ENCODE measurements around the gene NPEPL1. TPM values are rescaled to one million over a fixed set of nuclear protein-coding genes. Genes with fewer than 3 reads are reported as not detected.

Gene NPEPL1
- total and polyA plus RNA-seq, 2 donors (not counting 3 experiments of a cell fraction or from before 2014, with no cell fraction given): 22.5 to 40.8 TPM

DNA sequence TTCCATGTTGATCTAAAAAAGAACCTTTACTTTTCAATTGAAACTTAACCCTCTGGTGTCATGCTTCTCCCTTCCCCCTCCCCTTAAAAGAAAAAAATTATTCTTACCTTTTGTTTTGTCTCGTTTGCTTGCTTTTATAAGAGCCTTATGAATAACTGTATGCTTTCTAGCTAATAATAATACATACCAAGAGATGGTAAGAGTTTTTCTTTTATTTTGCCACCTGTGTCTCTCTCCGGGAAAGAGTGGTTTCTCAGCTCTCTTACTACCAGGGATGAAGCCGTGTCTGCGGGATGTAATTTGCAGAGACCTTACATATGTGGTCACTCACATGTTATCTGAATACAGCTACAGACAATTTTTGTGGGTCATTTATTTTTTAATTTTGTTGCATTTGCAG, 33.8 kb upstream of the NPEPL1 start:
- POLR2A ChIA-PET: no interaction called here
- no TSS peak for BruUV-seq (replicated peaks)
- dilution Hi-C loops (cut with MboI; ENCODE audit: extremely low pct_ligation_motif_present, low sequenced_read_pairs): loop anchor here (25.0 kb wide), 1 partner anchor 421 kb away; the partner anchor contains the start of gene ANKRD60

DNA sequence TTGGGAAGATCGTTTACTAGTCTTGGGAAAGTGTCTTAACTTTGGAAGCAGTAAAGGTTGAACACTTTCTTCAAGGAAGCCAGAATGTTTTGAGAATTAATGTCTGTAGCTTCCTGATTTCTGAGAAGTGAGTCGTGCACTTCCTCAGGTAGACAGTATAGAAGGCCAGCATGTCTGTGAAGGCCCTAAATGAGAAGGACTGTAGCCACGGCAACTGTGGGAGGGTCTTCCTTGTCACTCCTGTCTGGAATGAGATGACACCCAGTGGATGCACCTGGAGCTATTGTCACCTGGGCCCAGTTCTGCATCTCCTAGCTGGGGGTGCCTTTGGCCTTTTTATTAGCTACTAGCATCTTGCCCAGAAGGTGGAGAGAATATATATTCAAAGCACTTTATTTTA, 32.8 kb upstream of the NPEPL1 start:
- intact Hi-C loops (cut with micrococcal nuclease) (loop anchor here (1.0 to 10.0 kb wide), 3 partner anchors 8 to 355 kb away; partner anchors contain the start of genes GNAS, GNAS-AS1 and TUBB1), dilution Hi-C loops (cut with MboI; ENCODE audit: extremely low pct_ligation_motif_present, low sequenced_read_pairs) (loop anchor here (25.0 kb wide), 1 partner anchor 423 kb away; the partner anchor contains the start of gene ANKRD60)
- BruUV-seq (replicated peaks): no TSS peak
- FAIRE-seq (no peak), DNase-seq (ENCODE audit: low read depth, low spot score) (no peak)
- ChIA-PET POLR2A (no interaction called here), CTCF (interaction anchor here (0.8 to 3.6 kb wide), 8 partner anchors 9 to 179 kb away, joined by 3 to 35 read pairs (median 4); partner anchors contain the start of gene STX16)
- peaks cover 3% of the 10 kb centered on the region for H4K20me1 ChIP-seq (replicated peaks; ENCODE audit: control insufficient read depth, extremely low read depth, insufficient read depth, low read length)
- TF ChIP-seq FOS (IDR thresholded peaks at IDR 0.05; ENCODE audit: borderline replicate concordance, insufficient read depth, low read length): no peak
- TF ChIP-seq MYC (IDR thresholded peaks at IDR 0.05; ENCODE audit: low read depth, low read length): no peak
- TF ChIP-seq, protein P1, sequence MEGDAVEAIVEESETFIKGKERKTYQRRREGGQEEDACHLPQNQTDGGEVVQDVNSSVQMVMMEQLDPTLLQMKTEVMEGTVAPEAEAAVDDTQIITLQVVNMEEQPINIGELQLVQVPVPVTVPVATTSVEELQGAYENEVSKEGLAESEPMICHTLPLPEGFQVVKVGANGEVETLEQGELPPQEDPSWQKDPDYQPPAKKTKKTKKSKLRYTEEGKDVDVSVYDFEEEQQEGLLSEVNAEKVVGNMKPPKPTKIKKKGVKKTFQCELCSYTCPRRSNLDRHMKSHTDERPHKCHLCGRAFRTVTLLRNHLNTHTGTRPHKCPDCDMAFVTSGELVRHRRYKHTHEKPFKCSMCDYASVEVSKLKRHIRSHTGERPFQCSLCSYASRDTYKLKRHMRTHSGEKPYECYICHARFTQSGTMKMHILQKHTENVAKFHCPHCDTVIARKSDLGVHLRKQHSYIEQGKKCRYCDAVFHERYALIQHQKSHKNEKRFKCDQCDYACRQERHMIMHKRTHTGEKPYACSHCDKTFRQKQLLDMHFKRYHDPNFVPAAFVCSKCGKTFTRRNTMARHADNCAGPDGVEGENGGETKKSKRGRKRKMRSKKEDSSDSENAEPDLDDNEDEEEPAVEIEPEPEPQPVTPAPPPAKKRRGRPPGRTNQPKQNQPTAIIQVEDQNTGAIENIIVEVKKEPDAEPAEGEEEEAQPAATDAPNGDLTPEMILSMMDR (IDR thresholded peaks at IDR 0.05; ENCODE audit: extremely low read depth in 1 of 2, insufficient read depth in 1 of 2, low read depth in 1 of 2, low read length in 2 of 2): no peak
- no peak for TF ChIP-seq POLR2A (IDR thresholded peaks at IDR 0.05; ENCODE audit: low read depth, low read length)
- TF ChIP-seq GATA2 (IDR thresholded peaks at IDR 0.05; ENCODE audit: insufficient read depth, insufficient read length, low read depth, low read length): no peak
- no peak for TF ChIP-seq JUN (IDR thresholded peaks at IDR 0.05; ENCODE audit: borderline replicate concordance, insufficient read depth, insufficient read length, low read depth)
- TF ChIP-seq, protein P2, sequence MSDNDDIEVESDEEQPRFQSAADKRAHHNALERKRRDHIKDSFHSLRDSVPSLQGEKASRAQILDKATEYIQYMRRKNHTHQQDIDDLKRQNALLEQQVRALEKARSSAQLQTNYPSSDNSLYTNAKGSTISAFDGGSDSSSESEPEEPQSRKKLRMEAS (IDR thresholded peaks at IDR 0.05; ENCODE audit: insufficient read depth, insufficient read length): no peak
- no peak for TF ChIP-seq EZH2 (IDR thresholded peaks at IDR 0.05; ENCODE audit: borderline replicate concordance, low read depth, low read length, severe bottlenecking)
- no peak for TF ChIP-seq POLR2AphosphoS5 (IDR thresholded peaks at IDR 0.05; ENCODE audit: insufficient read depth, low read depth, low read length)
- H3K27me3 ChIP-seq (ENCODE audit: control insufficient read depth in 2 of 2, insufficient read depth in 2 of 2, low read length in 2 of 2): no peaks in the 10 kb centered on the region
- H3K4me2 ChIP-seq (ENCODE audit: insufficient read depth, low read length): no peak overlapping the region
- peaks cover 4 to 6% of the 10 kb centered on the region in 2 experiments for H3K36me3 ChIP-seq (ENCODE audit: control insufficient read depth in 2 of 2, extremely low read depth in 1 of 2, insufficient read depth in 2 of 2, low read length in 2 of 2)
- no peak overlapping the region for H3K27ac ChIP-seq (ENCODE audit: insufficient read depth, low read depth, low read length)
- no peaks in the 10 kb centered on the region for H3K9me3 ChIP-seq (replicated peaks; ENCODE audit: control insufficient read depth, insufficient read depth, low read length)
- H2AFZ ChIP-seq (ENCODE audit: low read depth, low read length): no peak overlapping the region
- H3K9ac ChIP-seq (replicated peaks; ENCODE audit: extremely low read depth, insufficient read depth, low read length): no peak overlapping the region
- H3K4me3 ChIP-seq (replicated peaks in 1 of 3; ENCODE audit: insufficient read depth in 1 of 3, low read depth in 1 of 3, low read length in 3 of 3): no peak overlapping the region
- H3K9me1 ChIP-seq (replicated peaks; ENCODE audit: control insufficient read depth, extremely low read depth, insufficient read depth, low read length): no peaks in the 10 kb centered on the region
- H3K79me2 ChIP-seq (ENCODE audit: control insufficient read depth, insufficient read depth, low read length): peaks cover 92% of the 10 kb centered on the region
- H3K4me1 ChIP-seq (ENCODE audit: control insufficient read depth, extremely low read depth, insufficient read depth, low read length): peaks cover 51% of the 10 kb centered on the region

More for the DNA sequence above, 33.8 kb upstream of the NPEPL1 start:
- Histone ChIP-seq H3K36me3 (ENCODE audit: control insufficient read depth in 2 of 2, extremely low read depth in 1 of 2, insufficient read depth in 2 of 2, low read length in 2 of 2) (peaks cover 2 to 6% of the 10 kb centered on the region in 2 experiments), H3K27me3 (ENCODE audit: control insufficient read depth in 2 of 2, insufficient read depth in 2 of 2, low read length in 2 of 2) (no peaks in the 10 kb centered on the region), H4K20me1 (replicated peaks; ENCODE audit: control insufficient read depth, extremely low read depth, insufficient read depth, low read length) (peaks cover 3% of the 10 kb centered on the region), H3K9me3 (replicated peaks; ENCODE audit: control insufficient read depth, insufficient read depth, low read length) (no peaks in the 10 kb centered on the region), H3K4me1 (ENCODE audit: control insufficient read depth, extremely low read depth, insufficient read depth, low read length) (peaks cover 58% of the 10 kb centered on the region), H3K4me3 (replicated peaks in 1 of 3; ENCODE audit: insufficient read depth in 1 of 3, low read depth in 1 of 3, low read length in 3 of 3) (no peak overlapping the region), H3K9me1 (replicated peaks; ENCODE audit: control insufficient read depth, extremely low read depth, insufficient read depth, low read length) (no peaks in the 10 kb centered on the region), H2AFZ (ENCODE audit: low read depth, low read length) (no peak overlapping the region), H3K79me2 (ENCODE audit: control insufficient read depth, insufficient read depth, low read length) (peaks cover 92% of the 10 kb centered on the region), H3K4me2 (ENCODE audit: insufficient read depth, low read length) (no peak overlapping the region), H3K27ac (ENCODE audit: insufficient read depth, low read depth, low read length) (no peak overlapping the region), H3K9ac (replicated peaks; ENCODE audit: extremely low read depth, insufficient read depth, low read length) (no peak overlapping the region)
- intact Hi-C loops (cut with micrococcal nuclease): loop anchor here (10.0 kb wide), 2 partner anchors 196 to 356 kb away; partner anchors contain the start of genes GNAS, GNAS-AS1 and TUBB1
- TF ChIP-seq, protein P1 (IDR thresholded peaks at IDR 0.05; ENCODE audit: extremely low read depth in 1 of 2, insufficient read depth in 1 of 2, low read depth in 1 of 2, low read length in 2 of 2): no peak
- CTCF ChIA-PET: interaction anchor here (0.9 to 3.6 kb wide), 11 partner anchors 8 to 178 kb away, joined by 3 to 35 read pairs (median 5); partner anchors contain the start of gene STX16
- FAIRE-seq (no peak), DNase-seq (ENCODE audit: low read depth, low spot score) (no peak)

All from endothelial cell of umbilical vein (primary cell).